Eye (tissue), 1 donor: Measurements from ENCODE around the gene ETFA.

Experiments
- DNase-seq: peaks from one replicate; pipeline ENCODE4 v3.0.0-alpha.2; 2015

The ETFA gene

GRCh38 chr15:76192715-76193114, 118.6 kb downstream of the ETFA start:
- no peak for DNase-seq

- no peak for DNase-seq
Measured at GRCh38 chr15:76191539-76192244, 119.6 kb downstream of the ETFA start.

GRCh38 chr15:76190751-76191538, 120.3 kb downstream of the ETFA start:
- peak; percentile 90 for DNase-seq

- DNase-seq, result no peak
Measured at GRCh38 chr15:76190070-76190564, 121.2 kb downstream of the ETFA start.

GRCh38 chr15:76189106-76189505, 122.2 kb downstream of the ETFA start:
- no peak for DNase-seq

- DNase-seq, result peak; percentile 60
Measured at GRCh38 chr15:76187163-76187562, 124.1 kb downstream of the ETFA start.

GRCh38 chr15:76185716-76186115, 125.6 kb downstream of the ETFA start:
- DNase-seq, result no peak

- DNase-seq, result no peak
Measured at GRCh38 chr15:76184650-76185035, 126.6 kb downstream of the ETFA start.

GRCh38 chr15:76183930-76184649, 127.2 kb downstream of the ETFA start:
- DNase-seq, result no peak

- no peak for DNase-seq
Measured at GRCh38 chr15:76181705-76182107, 129.6 kb downstream of the ETFA start.

GRCh38 chr15:76180321-76180720, 130.9 kb downstream of the ETFA start:
- no peak for DNase-seq

GRCh38 chr15:76179023-76179422, 132.2 kb downstream of the ETFA start:
- no peak for DNase-seq

- no peak for DNase-seq
Measured at GRCh38 chr15:76178296-76179000, 132.8 kb downstream of the ETFA start.

GRCh38 chr15:76177491-76178040, 133.7 kb downstream of the ETFA start:
- no peak for DNase-seq

GRCh38 chr15:76176487-76177085, 134.7 kb downstream of the ETFA start:
- no peak for DNase-seq

GRCh38 chr15:76176059-76176458, 135.2 kb downstream of the ETFA start:
- no peak for DNase-seq

GRCh38 chr15:76175442-76175841, 135.8 kb downstream of the ETFA start:
- no peak for DNase-seq

- no peak for DNase-seq
Measured at GRCh38 chr15:76174654-76175053, 136.6 kb downstream of the ETFA start.

GRCh38 chr15:76173317-76173834, 137.9 kb downstream of the ETFA start:
- no peak for DNase-seq

- no peak for DNase-seq
Measured at GRCh38 chr15:76172782-76173181, 138.5 kb downstream of the ETFA start.

- no peak for DNase-seq
Measured at GRCh38 chr15:76169911-76170800, 141.1 kb downstream of the ETFA start.
